ENCODE data around the gene NDUFC1. TPM values are rescaled to one million over a fixed set of nuclear protein-coding genes. Genes with fewer than 3 reads are reported as not detected.
A peak's percentile ranks its signal among the peaks of the same experiment; 100 is the strongest.

The NDUFC1 gene
- total and polyA plus RNA-seq, 2 donors (not counting 3 experiments of a cell fraction or from before 2014, with no cell fraction given), result 65.2 to 78.1 TPM

DNA sequence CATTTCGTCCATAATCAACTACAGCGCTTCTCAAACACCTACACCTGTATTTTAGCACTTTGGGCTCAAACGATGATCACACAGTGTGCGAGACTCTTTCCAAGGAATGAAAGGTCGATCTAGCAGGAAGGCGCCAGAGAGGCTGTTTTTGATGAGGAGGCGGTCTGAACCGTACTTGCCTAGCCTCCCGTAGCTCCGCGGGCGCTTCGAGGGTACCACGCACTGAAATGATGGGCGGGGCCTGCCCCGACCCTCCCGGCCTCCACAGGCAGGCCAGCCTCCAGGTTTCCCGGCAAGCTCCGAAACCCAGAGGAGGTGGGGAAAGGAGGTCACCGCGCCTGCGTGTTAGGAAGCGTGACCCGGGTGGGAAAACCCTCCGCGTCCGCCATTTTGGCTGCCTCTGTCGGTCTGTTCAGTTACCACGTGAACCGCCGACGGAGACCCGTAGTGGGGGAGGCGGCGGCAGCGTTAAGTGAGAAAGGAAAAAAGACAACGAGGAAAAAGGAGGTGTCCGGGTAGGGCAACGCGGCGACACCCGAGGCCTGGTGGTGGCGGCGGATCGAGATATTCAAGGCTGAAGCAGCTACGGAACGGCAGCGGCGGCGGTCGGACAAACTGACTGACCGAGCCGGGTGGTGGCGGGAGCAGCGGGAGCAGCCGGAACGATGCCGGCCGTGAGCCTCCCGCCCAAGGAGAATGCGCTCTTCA lies 1.0 kb downstream of the NDUFC1 start, which contains the start of gene NAA15:
Gene NAA15, plus strand, starts transcription at position 393 of the 708 bp plus-strand sequence. Its CDS starts 273 bp downstream, at position 666.
- peak within 1 kb of the TSS; percentile 88 for H3K27ac ChIP-seq (ENCODE audit: insufficient read depth, low read depth, low read length)
- TF ChIP-seq EZH2 (IDR thresholded peaks at IDR 0.05; ENCODE audit: borderline replicate concordance, low read depth, low read length, severe bottlenecking) (no peak), POLR2AphosphoS5 (IDR thresholded peaks at IDR 0.05; ENCODE audit: insufficient read depth, low read depth, low read length) (peak; percentile 72), GATA2 (IDR thresholded peaks at IDR 0.05; ENCODE audit: insufficient read depth, insufficient read length, low read depth, low read length) (no peak), JUN (IDR thresholded peaks at IDR 0.05; ENCODE audit: borderline replicate concordance, insufficient read depth, insufficient read length, low read depth) (no peak), MYC (IDR thresholded peaks at IDR 0.05; ENCODE audit: low read depth, low read length) (peak; percentile 83), POLR2A (IDR thresholded peaks at IDR 0.05; ENCODE audit: low read depth, low read length) (peak; percentile 28), CTCF (IDR thresholded peaks at IDR 0.05; ENCODE audit: extremely low read depth in 1 of 2, insufficient read depth in 1 of 2, low read depth in 1 of 2, low read length in 2 of 2) (no peak), FOS (IDR thresholded peaks at IDR 0.05; ENCODE audit: borderline replicate concordance, insufficient read depth, low read length) (no peak)
- TF ChIP-seq, protein P1, sequence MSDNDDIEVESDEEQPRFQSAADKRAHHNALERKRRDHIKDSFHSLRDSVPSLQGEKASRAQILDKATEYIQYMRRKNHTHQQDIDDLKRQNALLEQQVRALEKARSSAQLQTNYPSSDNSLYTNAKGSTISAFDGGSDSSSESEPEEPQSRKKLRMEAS (IDR thresholded peaks at IDR 0.05; ENCODE audit: insufficient read depth, insufficient read length), result peak; percentile 69
- ChIA-PET POLR2A (interaction anchor here (0.9 to 1.9 kb wide), 5 partner anchors 12 to 256 kb away, joined by 3 to 7 read pairs (median 4); partner anchors contain the start of gene ELF2), CTCF (interaction anchor here (1.0 to 4.0 kb wide), 12 partner anchors 8 to 271 kb away, joined by 3 to 34 read pairs (median 4); partner anchors contain the start of gene ELF2)
- peak within 1 kb of the TSS; percentile 87 for H2AFZ ChIP-seq (ENCODE audit: low read depth, low read length)
- no TSS peak for BruUV-seq (replicated peaks)
- no peaks in the 10 kb centered on the region for H3K27me3 ChIP-seq (ENCODE audit: control insufficient read depth in 2 of 2, insufficient read depth in 2 of 2, low read length in 2 of 2)
- no peaks in the 10 kb centered on the region for H3K9me3 ChIP-seq (replicated peaks; ENCODE audit: control insufficient read depth, insufficient read depth, low read length)
- H4K20me1 ChIP-seq (replicated peaks; ENCODE audit: control insufficient read depth, extremely low read depth, insufficient read depth, low read length), result no peaks in the 10 kb centered on the region
- FAIRE-seq (peak; percentile 83), DNase-seq (ENCODE audit: low read depth, low spot score) (peak; percentile 99)
- peaks cover 20% of the 10 kb centered on the region for H3K4me1 ChIP-seq (ENCODE audit: control insufficient read depth, extremely low read depth, insufficient read depth, low read length)
- peak within 1 kb of the TSS; percentile 69 to 99 (median 85) for H3K4me3 ChIP-seq (replicated peaks in 1 of 3; ENCODE audit: insufficient read depth in 1 of 3, low read depth in 1 of 3, low read length in 3 of 3)
- H3K4me2 ChIP-seq (ENCODE audit: insufficient read depth, low read length), result peak within 1 kb of the TSS; percentile 98
- H3K79me2 ChIP-seq (ENCODE audit: control insufficient read depth, insufficient read depth, low read length), result peaks cover 51% of the 10 kb centered on the region
- dilution Hi-C loops (cut with MboI; ENCODE audit: extremely low pct_ligation_motif_present, low sequenced_read_pairs), result no loop called here
- H3K36me3 ChIP-seq (ENCODE audit: control insufficient read depth in 2 of 2, extremely low read depth in 1 of 2, insufficient read depth in 2 of 2, low read length in 2 of 2), result no peaks in the 10 kb centered on the region
- intact Hi-C loops (cut with micrococcal nuclease), result loop anchor here (1.0 kb wide), 5 partner anchors 22 to 255 kb away; partner anchors contain the start of gene SETD7
- H3K9ac ChIP-seq (replicated peaks; ENCODE audit: extremely low read depth, insufficient read depth, low read length), result peak within 1 kb of the TSS; percentile 86
- H3K9me1 ChIP-seq (replicated peaks; ENCODE audit: control insufficient read depth, extremely low read depth, insufficient read depth, low read length), result no peaks in the 10 kb centered on the region
